GM12891 (cell line): Measurements from ENCODE around the gene NTN4.

Experiments used
- DNase-seq: peaks from one replicate; pipeline ENCODE4 v3.0.0; 2011; ENCODE audit warnings: low spot score; ENCODE audit not compliant: insufficient read length
- FAIRE-seq: peaks from 2 replicates; lab custom pipeline; 2011; peaks lifted over from hg19 to GRCh38; lab: Jason Lieb, UNC
- PAX5 ChIP-seq: IDR thresholded peaks from 2 replicates; pipeline ENCODE4 v1.6.1; 2011; ENCODE audit warnings: low read length, moderate library complexity, mild to moderate bottlenecking; ENCODE audit not compliant: insufficient read depth, severe bottlenecking
- POLR2A ChIP-seq: IDR thresholded peaks from 2 replicates; pipeline ENCODE4 v1.6.1; 2011; ENCODE audit warnings: low read depth, low read length, control low read depth
- POLR2AphosphoS5 ChIP-seq: IDR thresholded peaks from 2 replicates; pipeline ENCODE4 v1.6.1; 2011; ENCODE audit warnings: low read depth, low read length, control low read depth
- POU2F2 ChIP-seq: IDR thresholded peaks from 2 replicates; pipeline ENCODE4 v1.6.1; 2011; ENCODE audit warnings: low read depth, mild to moderate bottlenecking, control low read depth, low read length, moderate library complexity
- SPI1 ChIP-seq: IDR thresholded peaks from 2 replicates; pipeline ENCODE4 v1.6.1; 2011; ENCODE audit warnings: low read depth, low read length, control low read depth
- TAF1 ChIP-seq: IDR thresholded peaks from 2 replicates; pipeline ENCODE4 v1.6.1; 2011; ENCODE audit warnings: low read depth, low read length, control low read depth

NTN4 gene

DNA sequence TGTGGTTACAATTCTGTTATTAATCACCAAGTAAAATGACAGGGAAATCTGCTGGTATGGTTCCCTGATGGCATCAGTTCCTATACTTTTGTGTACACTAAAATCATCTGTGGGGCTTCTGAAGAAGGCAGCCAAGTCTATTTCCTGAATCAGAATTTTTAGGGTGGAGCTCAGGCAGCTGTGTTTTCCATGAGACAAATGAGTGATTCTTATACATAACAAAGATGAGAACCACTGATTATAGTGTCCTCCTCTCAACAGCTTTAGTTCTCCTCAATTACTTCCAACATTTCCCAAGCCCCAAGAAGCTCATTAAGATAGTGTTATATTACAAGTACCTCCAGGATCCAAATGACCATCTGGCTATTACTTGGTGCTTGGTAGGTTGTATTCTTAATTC lies 174.8 kb downstream of the NTN4 start:
- DNase-seq: no peak
- no peak for FAIRE-seq
- no peak for TF ChIP-seq SPI1
- no peak for TF ChIP-seq PAX5
- no peak for TF ChIP-seq TAF1
- no peak for TF ChIP-seq POLR2AphosphoS5
- TF ChIP-seq POU2F2: no peak
- no peak for TF ChIP-seq POLR2A

DNA sequence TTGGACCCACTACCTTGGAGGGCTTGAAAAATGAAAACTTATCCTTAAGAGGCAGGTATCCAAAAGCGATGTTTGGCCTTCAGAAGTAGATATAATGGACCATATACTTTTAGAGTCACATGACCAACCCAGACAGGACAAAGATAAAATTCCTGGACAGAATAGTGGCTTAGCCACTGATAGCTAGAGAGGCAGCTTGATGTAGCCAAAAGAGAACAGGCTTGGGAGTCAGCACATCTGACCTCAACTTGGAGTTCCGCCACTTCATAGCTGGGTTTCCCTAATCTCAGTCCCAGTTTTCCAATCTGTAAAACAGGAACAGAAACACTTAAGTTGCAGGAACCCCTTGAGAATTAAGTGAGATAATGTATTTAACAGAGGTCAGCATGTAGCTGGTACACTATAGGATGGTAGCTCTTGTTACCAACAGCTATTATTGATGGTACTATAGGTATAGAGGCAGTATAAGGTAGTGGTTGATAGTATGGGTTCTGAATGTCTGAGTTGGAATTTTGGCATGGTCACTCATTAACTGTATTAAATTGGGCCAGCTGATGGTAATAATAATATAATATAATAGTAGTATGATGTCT lies 176.1 kb downstream of the NTN4 start:
- DNase-seq (no peak), FAIRE-seq (no peak)
- TF ChIP-seq POLR2AphosphoS5: no peak
- TF ChIP-seq TAF1: no peak
- TF ChIP-seq POLR2A: no peak
- TF ChIP-seq SPI1: no peak
- no peak for TF ChIP-seq PAX5
- TF ChIP-seq POU2F2: no peak

DNA sequence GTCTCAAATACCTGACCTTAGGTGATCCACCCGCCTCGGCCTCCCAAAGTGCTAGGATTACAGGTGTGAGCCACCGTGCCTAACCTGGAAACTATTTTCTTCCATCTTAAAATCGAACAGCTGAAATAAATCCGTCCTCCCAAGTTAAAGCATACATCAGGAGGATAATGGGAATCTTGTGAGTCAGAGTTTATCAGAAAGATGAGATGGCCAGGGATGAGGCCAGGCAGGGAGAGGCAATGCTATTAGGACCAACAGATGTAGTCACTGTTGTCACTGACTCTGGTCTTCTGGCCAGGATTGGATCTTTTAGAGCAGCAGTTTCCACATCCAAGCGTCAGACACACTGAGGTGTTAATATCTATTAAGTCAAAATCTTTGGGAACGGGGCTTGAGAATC lies 177.5 kb downstream of the NTN4 start:
- DNase-seq (no peak), FAIRE-seq (no peak)
- TF ChIP-seq PAX5 (no peak), POLR2AphosphoS5 (no peak), POU2F2 (no peak), POLR2A (no peak), TAF1 (no peak), SPI1 (no peak)

DNA sequence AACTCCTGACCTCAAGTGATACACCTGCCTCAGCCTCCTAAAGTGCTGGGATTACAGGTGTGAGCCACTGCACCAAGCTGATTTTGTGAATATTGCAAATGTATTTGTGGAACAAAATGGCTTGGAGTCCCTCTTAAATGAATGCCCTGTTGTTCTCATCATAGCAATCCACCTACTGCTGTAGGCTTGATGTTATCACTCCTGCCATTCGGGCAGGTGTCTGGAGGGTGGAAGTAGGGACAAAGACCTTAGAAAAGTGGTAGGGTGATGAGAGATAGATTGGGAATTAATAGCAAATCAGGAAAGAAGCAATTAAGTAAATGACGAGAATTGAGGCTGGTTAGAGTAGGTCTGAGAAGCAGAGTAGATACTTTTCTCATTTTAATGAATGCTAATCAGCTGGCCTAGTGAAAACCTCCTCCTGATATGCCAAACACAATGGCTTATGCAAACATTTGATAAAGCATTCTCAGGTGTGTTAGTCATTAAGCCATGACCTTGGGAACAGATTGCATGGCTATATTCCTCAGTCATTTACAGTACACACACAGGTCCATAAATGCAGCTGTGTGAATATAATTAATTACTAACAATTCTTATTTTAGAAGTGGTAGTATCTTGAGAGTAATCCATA lies 178.8 kb downstream of the NTN4 start:
- no peak for FAIRE-seq
- TF ChIP-seq SPI1 (no peak), POU2F2 (no peak), PAX5 (no peak), POLR2AphosphoS5 (no peak), TAF1 (no peak), POLR2A (no peak)
- no peak for DNase-seq

GRCh38 chr12:95608252-95609033 lies 182.1 kb downstream of the NTN4 start:
- DNase-seq (no peak), FAIRE-seq (no peak)
- TF ChIP-seq TAF1: no peak
- TF ChIP-seq POU2F2: no peak
- no peak for TF ChIP-seq SPI1
- TF ChIP-seq PAX5: no peak
- no peak for TF ChIP-seq POLR2A
- no peak for TF ChIP-seq POLR2AphosphoS5
